ENCODE results near the gene NUP98.

GRCh38 chr11:3723014-3723708, 74.2 kb downstream of the NUP98 start:
- TF ChIP-seq, protein P1, sequence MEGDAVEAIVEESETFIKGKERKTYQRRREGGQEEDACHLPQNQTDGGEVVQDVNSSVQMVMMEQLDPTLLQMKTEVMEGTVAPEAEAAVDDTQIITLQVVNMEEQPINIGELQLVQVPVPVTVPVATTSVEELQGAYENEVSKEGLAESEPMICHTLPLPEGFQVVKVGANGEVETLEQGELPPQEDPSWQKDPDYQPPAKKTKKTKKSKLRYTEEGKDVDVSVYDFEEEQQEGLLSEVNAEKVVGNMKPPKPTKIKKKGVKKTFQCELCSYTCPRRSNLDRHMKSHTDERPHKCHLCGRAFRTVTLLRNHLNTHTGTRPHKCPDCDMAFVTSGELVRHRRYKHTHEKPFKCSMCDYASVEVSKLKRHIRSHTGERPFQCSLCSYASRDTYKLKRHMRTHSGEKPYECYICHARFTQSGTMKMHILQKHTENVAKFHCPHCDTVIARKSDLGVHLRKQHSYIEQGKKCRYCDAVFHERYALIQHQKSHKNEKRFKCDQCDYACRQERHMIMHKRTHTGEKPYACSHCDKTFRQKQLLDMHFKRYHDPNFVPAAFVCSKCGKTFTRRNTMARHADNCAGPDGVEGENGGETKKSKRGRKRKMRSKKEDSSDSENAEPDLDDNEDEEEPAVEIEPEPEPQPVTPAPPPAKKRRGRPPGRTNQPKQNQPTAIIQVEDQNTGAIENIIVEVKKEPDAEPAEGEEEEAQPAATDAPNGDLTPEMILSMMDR (IDR thresholded peaks at IDR 0.05) = no peak
- no peak for TF ChIP-seq POLR2A (IDR thresholded peaks at IDR 0.05)

All from uterus (tissue), 2 donors.